ENCODE measurements around the gene HBE1.
"Not testable (repeated sequence)": the region's sequence is repeated elsewhere in the genome, so short reads cannot be mapped to it uniquely, and the experiment has no call there.

The HBE1 gene

GRCh38 chr11:5284637-5285036 is 14.9 kb upstream of the HBE1 start:
- DNase-seq = no peak

- no peak for DNase-seq
Measured at GRCh38 chr11:5283882-5284281, 14.1 kb upstream of the HBE1 start.

- DNase-seq = no peak
Measured at GRCh38 chr11:5283086-5283485, 13.3 kb upstream of the HBE1 start.

GRCh38 chr11:5282628-5283027 is 12.9 kb upstream of the HBE1 start:
- DNase-seq = no peak

DNA sequence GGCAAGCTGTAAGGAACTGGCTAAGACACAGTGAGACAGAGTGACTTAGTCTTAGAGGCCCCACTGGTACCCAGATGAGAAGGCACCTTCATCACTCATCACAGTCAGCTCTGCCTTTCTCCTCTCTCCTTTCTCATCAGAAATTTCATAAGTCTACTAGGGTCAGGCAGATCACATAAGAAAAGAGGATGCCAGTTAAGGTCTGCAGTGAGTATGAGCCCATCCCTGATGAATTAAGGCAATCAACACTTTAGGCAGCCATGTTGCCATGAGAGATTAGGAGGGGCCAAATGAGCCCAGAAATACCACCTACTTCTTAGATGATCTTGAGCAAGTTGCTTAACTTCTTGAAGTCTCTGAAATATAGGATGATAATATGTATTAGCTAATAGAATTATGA is 11.9 kb upstream of the HBE1 start:
- DNase-seq = no peak

- peak in 1 of 2 donors; percentile 36 for DNase-seq
Measured at GRCh38 chr11:5280582-5281102, 10.9 kb upstream of the HBE1 start.

DNA sequence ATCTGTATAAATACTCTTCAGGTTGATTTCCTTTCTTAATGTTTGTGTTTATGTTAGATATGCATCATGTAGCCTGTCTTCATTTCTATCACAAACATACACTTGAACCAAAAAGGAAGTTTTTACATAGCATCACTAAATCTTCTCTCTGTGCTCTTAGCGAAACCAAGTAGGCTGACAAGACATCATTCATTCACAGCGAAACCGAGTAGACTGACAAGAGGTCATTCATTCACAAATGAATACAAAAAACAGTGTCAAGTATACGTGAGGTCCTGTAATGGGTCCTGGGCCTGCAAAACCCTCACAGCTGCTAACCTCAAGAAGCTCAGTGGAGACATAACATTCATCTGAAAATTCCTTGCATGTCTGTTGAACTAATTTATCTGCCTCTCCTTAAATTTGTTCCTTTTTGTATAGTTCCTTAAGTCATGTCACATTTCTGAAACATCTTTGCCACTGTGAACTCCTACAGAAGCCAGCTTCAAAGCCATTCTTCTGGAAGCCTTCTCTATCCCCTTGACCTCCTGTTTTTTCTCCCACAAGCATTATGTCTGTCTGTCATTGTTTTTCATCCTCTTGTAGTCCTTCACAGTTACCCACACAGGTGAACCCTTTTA is 9.8 kb upstream of the HBE1 start:
- DNase-seq = no peak

GRCh38 chr11:5277807-5278382 is 8.2 kb upstream of the HBE1 start:
- DNase-seq = no peak

GRCh38 chr11:5276697-5277096 is 7.0 kb upstream of the HBE1 start:
- no peak for DNase-seq

- no peak for DNase-seq
Measured at GRCh38 chr11:5275369-5276110, 5.8 kb upstream of the HBE1 start.

- DNase-seq = no peak
Measured at GRCh38 chr11:5274395-5274794, 4.7 kb upstream of the HBE1 start.

- no peak for DNase-seq
Measured at GRCh38 chr11:5272395-5273017, 2.8 kb upstream of the HBE1 start.

GRCh38 chr11:5267033-5267563 is 2.6 kb downstream of the HBE1 start:
- no peak for DNase-seq

GRCh38 chr11:5266609-5267008 is 3.1 kb downstream of the HBE1 start:
- DNase-seq = no peak

DNA sequence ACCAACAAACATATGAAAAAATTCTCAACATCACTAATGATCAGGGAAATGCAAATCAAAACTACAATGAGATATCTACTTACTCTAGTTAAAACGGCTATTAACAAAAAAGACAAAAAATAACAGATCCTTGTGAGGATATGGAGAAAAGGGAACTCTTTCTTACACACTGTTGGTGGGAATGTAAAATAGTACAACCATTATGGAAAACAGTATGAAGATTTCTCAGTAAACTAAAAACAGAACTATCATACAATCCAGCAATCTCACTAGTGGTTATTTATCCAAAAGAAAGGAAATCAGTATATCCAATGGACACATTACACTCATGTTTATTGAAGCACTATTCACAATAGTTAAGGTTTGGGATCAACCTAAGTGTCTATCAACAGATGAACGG is 3.9 kb downstream of the HBE1 start:
- DNase-seq = no peak

GRCh38 chr11:5258543-5259262 is 11.0 kb downstream of the HBE1 start:
- DNase-seq = no peak

DNA sequence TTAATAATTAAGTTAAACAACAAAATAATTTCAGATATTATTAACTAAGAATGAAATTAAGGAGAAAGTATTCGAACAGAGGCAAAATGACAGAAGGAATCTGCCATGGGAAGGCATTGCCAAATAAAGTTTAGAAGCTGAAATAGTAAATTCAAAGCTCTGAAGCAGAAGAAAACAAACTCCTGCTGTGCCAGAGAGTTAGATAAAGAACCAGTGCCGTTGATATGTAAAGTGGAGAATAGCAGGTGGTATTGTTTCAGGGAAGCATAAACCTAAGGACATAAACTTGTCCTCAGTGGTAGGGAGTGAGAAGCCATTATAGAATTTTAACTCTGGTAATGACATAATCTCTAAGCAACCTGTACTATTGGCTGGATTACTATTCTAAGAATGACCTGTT is 12.4 kb downstream of the HBE1 start:
- DNase-seq = no peak

GRCh38 chr11:5254646-5255413 is 14.9 kb downstream of the HBE1 start, which contains the start of gene HBG2:
HBG2 (minus strand) TSS chr11:5254781; CDS start chr11:5254728, 53 bp downstream.
- DNase-seq = not testable (repeated sequence)

DNA sequence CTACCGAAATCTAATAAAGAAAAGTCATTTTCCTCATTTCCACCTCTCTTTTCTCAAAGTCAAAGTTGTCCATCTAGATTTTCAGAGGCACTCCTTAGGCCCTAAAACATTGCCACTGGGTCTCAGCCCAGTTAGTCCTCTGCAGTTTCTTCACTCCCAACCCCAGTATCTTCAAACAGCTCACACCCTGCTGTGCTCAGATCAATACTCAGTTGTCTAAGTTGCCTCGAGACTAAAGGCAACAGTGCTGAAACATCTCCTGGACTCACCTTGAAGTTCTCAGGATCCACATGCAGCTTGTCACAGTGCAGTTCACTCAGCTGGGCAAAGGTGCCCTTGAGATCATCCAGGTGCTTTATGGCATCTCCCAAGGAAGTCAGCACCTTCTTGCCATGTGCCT is 15.7 kb downstream of the HBE1 start:
- not testable (repeated sequence) for DNase-seq

- DNase-seq = not testable (repeated sequence)
Measured at GRCh38 chr11:5253440-5253839, 16.3 kb downstream of the HBE1 start.

- no peak for DNase-seq
Measured at GRCh38 chr11:5252919-5253265, 16.9 kb downstream of the HBE1 start.

All from CD4-positive, alpha-beta T cell treated with Interleukin-1 beta for 1 hour (primary cell).